ENCODE results near the gene POU2AF1. TPM values are rescaled to one million over a fixed set of nuclear protein-coding genes. Genes with fewer than 3 reads are reported as not detected.

POU2AF1 gene
- total RNA-seq, 2 experiments from 2014 or later, result 0.52 to 0.78 TPM

- intact Hi-C loops (cut with DNase I, micrococcal nuclease), result no loop called here
- Histone ChIP-seq H3K9me3 (ENCODE audit: control insufficient read depth in 1 of 2, insufficient read depth in 1 of 2, low read length in 2 of 2) (no peaks in the 10 kb centered on the region), H3K27ac (ENCODE audit: low read depth in 1 of 2, low read length in 2 of 2) (no peak overlapping the region), H3K27me3 (ENCODE audit: control insufficient read depth in 1 of 2, insufficient read depth in 2 of 2, low read length in 2 of 2) (no peaks in the 10 kb centered on the region), H3K4me3 (ENCODE audit: low read length) (no peak overlapping the region), H3K36me3 (ENCODE audit: insufficient read depth, low read length) (no peaks in the 10 kb centered on the region), H3K4me1 (ENCODE audit: insufficient read depth, low read length) (no peaks in the 10 kb centered on the region)
- Mint-ChIP-seq H3K4me1 (ENCODE audit: low read depth) (no peaks in the 10 kb centered on the region), H3K4me3 (no peak overlapping the region), H3K9me3 (no peaks in the 10 kb centered on the region), H3K27ac (no peak overlapping the region), H3K27me3 (no peaks in the 10 kb centered on the region), H3K36me3 (ENCODE audit: low read depth) (no peaks in the 10 kb centered on the region)
- TF ChIP-seq CTCF (IDR thresholded peaks at IDR 0.05), result no peak
- DNase-seq, result no peak
- CTCF ChIA-PET, result no interaction called here
- no peak for ATAC-seq (ENCODE audit: poor library complexity)
- POLR2A ChIA-PET, result no interaction called here
Observed at GRCh38 chr11:111351374-111352055, 27.6 kb downstream of the POU2AF1 start.

GRCh38 chr11:111350811-111351210 lies 28.3 kb downstream of the POU2AF1 start:
- Histone ChIP-seq H3K4me3 (ENCODE audit: low read length) (no peak overlapping the region), H3K9me3 (ENCODE audit: control insufficient read depth in 1 of 2, insufficient read depth in 1 of 2, low read length in 2 of 2) (no peaks in the 10 kb centered on the region), H3K27ac (ENCODE audit: low read depth in 1 of 2, low read length in 2 of 2) (no peak overlapping the region), H3K4me1 (ENCODE audit: insufficient read depth, low read length) (no peaks in the 10 kb centered on the region), H3K27me3 (ENCODE audit: control insufficient read depth in 1 of 2, insufficient read depth in 2 of 2, low read length in 2 of 2) (no peaks in the 10 kb centered on the region), H3K36me3 (ENCODE audit: insufficient read depth, low read length) (no peaks in the 10 kb centered on the region)
- Mint-ChIP-seq H3K27me3 (no peaks in the 10 kb centered on the region), H3K4me3 (no peak overlapping the region), H3K36me3 (ENCODE audit: low read depth) (no peaks in the 10 kb centered on the region), H3K27ac (no peak overlapping the region), H3K9me3 (no peaks in the 10 kb centered on the region), H3K4me1 (ENCODE audit: low read depth) (no peaks in the 10 kb centered on the region)
- no peak for TF ChIP-seq CTCF (IDR thresholded peaks at IDR 0.05)
- ATAC-seq (ENCODE audit: poor library complexity), result no peak
- ChIA-PET CTCF (no interaction called here), POLR2A (no interaction called here)
- no peak for DNase-seq
- intact Hi-C loops (cut with DNase I, micrococcal nuclease), result no loop called here

GRCh38 chr11:111349191-111349695 lies 29.8 kb downstream of the POU2AF1 start:
- Mint-ChIP-seq H3K4me1 (ENCODE audit: low read depth) (no peaks in the 10 kb centered on the region), H3K27ac (no peak overlapping the region), H3K27me3 (no peaks in the 10 kb centered on the region), H3K36me3 (ENCODE audit: low read depth) (no peaks in the 10 kb centered on the region), H3K9me3 (no peaks in the 10 kb centered on the region), H3K4me3 (no peak overlapping the region)
- DNase-seq, result no peak
- H3K9me3 ChIP-seq (ENCODE audit: control insufficient read depth in 1 of 2, insufficient read depth in 1 of 2, low read length in 2 of 2), result no peaks in the 10 kb centered on the region
- H3K27ac ChIP-seq (ENCODE audit: low read depth in 1 of 2, low read length in 2 of 2), result no peak overlapping the region
- no peak overlapping the region for H3K4me3 ChIP-seq (ENCODE audit: low read length)
- H3K4me1 ChIP-seq (ENCODE audit: insufficient read depth, low read length), result no peaks in the 10 kb centered on the region
- intact Hi-C loops (cut with DNase I, micrococcal nuclease), result loop anchor here in 1 of 2 experiments (5.0 kb wide), 1 partner anchor 42 kb away; no protein-coding TSS in a partner anchor
- CTCF ChIA-PET, result no interaction called here
- POLR2A ChIA-PET, result no interaction called here
- no peaks in the 10 kb centered on the region for H3K36me3 ChIP-seq (ENCODE audit: insufficient read depth, low read length)
- no peaks in the 10 kb centered on the region for H3K27me3 ChIP-seq (ENCODE audit: control insufficient read depth in 1 of 2, insufficient read depth in 2 of 2, low read length in 2 of 2)
- no peak for TF ChIP-seq CTCF (IDR thresholded peaks at IDR 0.05)
- no peak for ATAC-seq (ENCODE audit: poor library complexity)
